K562 (cell line): ENCODE results near the gene CDC42SE2. TPM values are rescaled to one million over a fixed set of nuclear protein-coding genes. Genes with fewer than 3 reads are reported as not detected.

Experiments used
- BRF1 ChIP-seq: IDR thresholded peaks from 3 replicates; pipeline ENCODE4 v1.6.1; 2011; ENCODE audit warnings: borderline replicate concordance, mild to moderate bottlenecking; ENCODE audit not compliant: insufficient read length; ENCODE audit errors: extremely low read depth
- CBFA2T3 ChIP-seq: fragments of 450-650 bp; IDR thresholded peaks from 2 replicates; pipeline ENCODE4 v1.6.1; 2017
- DEAF1 ChIP-seq: fragments of 450-650 bp; formaldehyde crosslinking; IDR thresholded peaks from 2 replicates; pipeline ENCODE4 v1.4.0; 2020; ENCODE audit warnings: mild to moderate bottlenecking, moderate library complexity
- DPF2 ChIP-seq: fragments of 450-650 bp; IDR thresholded peaks from 2 replicates; pipeline ENCODE4 v1.6.1; 2016
- EP400 ChIP-seq: fragments of 450-650 bp; IDR thresholded peaks from 2 replicates; pipeline ENCODE4 v1.6.1; 2017; ENCODE audit warnings: antibody characterized with exemption, mild to moderate bottlenecking, moderate library complexity
- ETV1 ChIP-seq: fragments of 450-650 bp; conservative IDR thresholded peaks from 2 replicates; pipeline ENCODE4 v1.6.1; 2016; ENCODE audit warnings: missing genetic modification characterization, control low read depth, low read depth, missing compliant biosample characterization
- L3MBTL2 ChIP-seq: fragments of 450-650 bp; IDR thresholded peaks from 2 replicates; pipeline ENCODE4 v1.6.1; 2016; ENCODE audit warnings: mild to moderate bottlenecking, moderate library complexity
- MECOM ChIP-seq: fragments of 250-450 bp; sonication (Bioruptor Pico); IDR thresholded peaks from 2 replicates; pipeline ENCODE4 v1.8.0; 2022; ENCODE audit warnings: inconsistent platforms
- MEF2A ChIP-seq: IDR thresholded peaks from 2 replicates; pipeline ENCODE4 v1.6.1; 2011; ENCODE audit warnings: low read depth, mild to moderate bottlenecking, low read length, moderate library complexity; ENCODE audit not compliant: control insufficient read depth
- MEIS2 ChIP-seq: fragments of 450-650 bp; IDR thresholded peaks from 2 replicates; pipeline ENCODE4 v1.6.1; 2014; ENCODE audit warnings: mild to moderate bottlenecking; ENCODE audit not compliant: partially characterized antibody
- PKNOX1 ChIP-seq: fragments of 450-650 bp; IDR thresholded peaks from 2 replicates; pipeline ENCODE4 v1.6.1; 2016
- POLR2A ChIP-seq: fragments of 450-650 bp; conservative IDR thresholded peaks from 2 replicates; pipeline ENCODE4 v1.6.1; 2016
- RCOR1 ChIP-seq, 2 experiments: IDR thresholded peaks; 2 replicates each; pipeline ENCODE4 v1.6.1; 2012; ENCODE audit warnings: low read depth in 2 of 2, low read length in 2 of 2, borderline replicate concordance in 1 of 2, improper control_type of control experiment in 1 of 2
- RNF2 ChIP-seq: sonication (generic); IDR thresholded peaks from 2 replicates; pipeline ENCODE4 v1.6.1; 2016
- SMARCA4 ChIP-seq: fragments of 450-650 bp; IDR thresholded peaks from 2 replicates; pipeline ENCODE4 v1.6.1; 2016
- TBP ChIP-seq: optimal IDR thresholded peaks from 2 replicates; pipeline ENCODE3; 2011; ENCODE audit warnings: low read depth, low read length, improper control_type of control experiment
- polyA plus RNA-seq, 8 experiments: library from polyadenylated mRNA; depleted of rRNA in 4 of 8; stranded (reverse) in 5 of 8; unstranded in 3 of 8; fragments of >200 nt; fragmentation: Nextera tagmentation in 2 of 8; fragmentation: Illumina TruSeq in 1 of 8; extraction: Ambion mirVana in 2 of 8; extraction: Trizol in 1 of 8; gene quantifications; 2 replicates each; pipeline versions ENCODE4 v1.2.1 to v1.2.3, GENCODE V29; 2011 to 2014; ENCODE audit warnings: inconsistent platforms in 1 of 8, missing spikeins in 1 of 8
- total RNA-seq, 7 experiments: library from RNA; depleted of rRNA in 6 of 7; stranded (reverse); fragments of >200 nt in 6 of 7; fragmentation: Illumina TruSeq in 2 of 7; extraction: Trizol in 2 of 7; gene quantifications; 2 replicates each; pipeline versions ENCODE4 v1.2.1 to v1.2.3, GENCODE V29; 2011 to 2021; ENCODE audit warnings: low replicate concordance in 1 of 7
- TF ChIP-seq, protein P1 (sequence below), 2 experiments: fragments of 450-650 bp; formaldehyde crosslinking in 1 of 2; IDR thresholded peaks; 2 replicates each; pipeline versions ENCODE4 v1.4.0 to v1.6.1; 2014 to 2020; ENCODE audit warnings: mild to moderate bottlenecking in 2 of 2, borderline replicate concordance in 1 of 2, low read depth in 1 of 2

CDC42SE2 gene
- total and polyA plus RNA-seq, 9 of the 15 experiments (the other 6 are each of a cell fraction or from before 2014, with no cell fraction given), result 24.8 to 44.3 (median 32.7) TPM

- peak; percentile 78 for TF ChIP-seq PKNOX1
- peak in 1 of 2 experiments; percentile 80; a peak in 2 of 4 replicates for TF ChIP-seq RCOR1 (IDR thresholded peaks at IDR 0.05; ENCODE audit: borderline replicate concordance in 1 of 2, low read depth in 2 of 2, low read length in 2 of 2)
- peak; percentile 65 for TF ChIP-seq ETV1 (tag)
- TF ChIP-seq MEIS2, result peak; percentile 92
- no peak for TF ChIP-seq MEF2A
- TF ChIP-seq BRF1, result no peak
- peak; percentile 70; the same call in 1 of the 2 replicates for TF ChIP-seq DPF2
- TF ChIP-seq SMARCA4, result peak; percentile 47; the same call in 1 of the 2 replicates
- TF ChIP-seq RNF2, result 0 out of 2 replicates have a peak, but pooled peaks have one; percentile 23
- TF ChIP-seq EP400, result peak; percentile 32
- TF ChIP-seq TBP, result peak; percentile 21
- peak; percentile 24; the same call in 1 of the 2 replicates for TF ChIP-seq MECOM
- TF ChIP-seq, protein P1, sequence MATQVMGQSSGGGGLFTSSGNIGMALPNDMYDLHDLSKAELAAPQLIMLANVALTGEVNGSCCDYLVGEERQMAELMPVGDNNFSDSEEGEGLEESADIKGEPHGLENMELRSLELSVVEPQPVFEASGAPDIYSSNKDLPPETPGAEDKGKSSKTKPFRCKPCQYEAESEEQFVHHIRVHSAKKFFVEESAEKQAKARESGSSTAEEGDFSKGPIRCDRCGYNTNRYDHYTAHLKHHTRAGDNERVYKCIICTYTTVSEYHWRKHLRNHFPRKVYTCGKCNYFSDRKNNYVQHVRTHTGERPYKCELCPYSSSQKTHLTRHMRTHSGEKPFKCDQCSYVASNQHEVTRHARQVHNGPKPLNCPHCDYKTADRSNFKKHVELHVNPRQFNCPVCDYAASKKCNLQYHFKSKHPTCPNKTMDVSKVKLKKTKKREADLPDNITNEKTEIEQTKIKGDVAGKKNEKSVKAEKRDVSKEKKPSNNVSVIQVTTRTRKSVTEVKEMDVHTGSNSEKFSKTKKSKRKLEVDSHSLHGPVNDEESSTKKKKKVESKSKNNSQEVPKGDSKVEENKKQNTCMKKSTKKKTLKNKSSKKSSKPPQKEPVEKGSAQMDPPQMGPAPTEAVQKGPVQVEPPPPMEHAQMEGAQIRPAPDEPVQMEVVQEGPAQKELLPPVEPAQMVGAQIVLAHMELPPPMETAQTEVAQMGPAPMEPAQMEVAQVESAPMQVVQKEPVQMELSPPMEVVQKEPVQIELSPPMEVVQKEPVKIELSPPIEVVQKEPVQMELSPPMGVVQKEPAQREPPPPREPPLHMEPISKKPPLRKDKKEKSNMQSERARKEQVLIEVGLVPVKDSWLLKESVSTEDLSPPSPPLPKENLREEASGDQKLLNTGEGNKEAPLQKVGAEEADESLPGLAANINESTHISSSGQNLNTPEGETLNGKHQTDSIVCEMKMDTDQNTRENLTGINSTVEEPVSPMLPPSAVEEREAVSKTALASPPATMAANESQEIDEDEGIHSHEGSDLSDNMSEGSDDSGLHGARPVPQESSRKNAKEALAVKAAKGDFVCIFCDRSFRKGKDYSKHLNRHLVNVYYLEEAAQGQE (IDR thresholded peaks at IDR 0.05; ENCODE audit: borderline replicate concordance), result peak; percentile 65
- TF ChIP-seq, protein P1 (CRISPR knock-in tag; IDR thresholded peaks at IDR 0.05; ENCODE audit: low read depth), result no peak
- 0 out of 2 replicates have a peak, but pooled peaks have one; percentile 21 for TF ChIP-seq POLR2A
- TF ChIP-seq L3MBTL2, result 0 out of 2 replicates have a peak, but pooled peaks have one; percentile 28
- TF ChIP-seq DEAF1, result peak; percentile 50; the same call in 1 of the 2 replicates
- TF ChIP-seq CBFA2T3, result 0 out of 2 replicates have a peak, but pooled peaks have one; percentile 25
These were observed 118.8 kb downstream of the CDC42SE2 start (continued) for GRCh38 chr5:131382407-131383395.
